ENCODE data around the gene TLL2. TPM values are rescaled to one million over a fixed set of nuclear protein-coding genes. Genes with fewer than 3 reads are reported as not detected.

Gene TLL2
- total RNA-seq, 1 donor from 2014 or later: not detected

DNA sequence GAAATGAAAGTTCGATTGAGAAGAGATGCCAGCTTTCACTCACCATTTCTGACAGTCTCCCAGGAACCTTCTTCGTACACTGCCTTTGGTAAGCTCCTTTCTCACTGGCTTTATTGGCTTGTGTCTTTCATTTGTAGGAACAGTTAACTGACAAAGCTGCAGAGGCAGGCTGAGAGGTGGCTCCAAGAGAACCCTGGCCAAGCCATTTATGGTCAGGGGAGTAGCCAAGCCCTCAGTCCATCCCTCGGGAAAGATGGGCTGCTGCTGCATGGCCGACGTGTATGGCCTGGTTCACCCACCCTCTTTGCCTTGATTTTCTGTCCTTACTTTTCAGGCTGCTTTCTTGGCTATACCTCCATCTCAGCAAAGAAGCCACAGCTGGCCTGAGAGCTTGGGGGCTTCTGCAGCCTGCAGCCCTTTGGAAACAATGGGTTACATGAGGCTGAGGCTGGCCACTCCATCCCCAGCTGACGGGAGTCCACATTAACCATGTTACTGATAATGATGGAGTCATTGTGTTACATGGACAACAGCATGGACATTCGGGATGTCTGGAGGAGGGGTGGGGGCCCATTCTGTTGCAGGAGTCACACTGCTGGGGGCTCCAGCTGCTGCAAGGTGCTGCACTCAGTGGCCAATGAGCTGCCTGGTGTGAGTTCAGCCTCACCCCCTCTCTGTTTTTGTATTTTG, 154.7 kb downstream of the TLL2 start, which contains the start of gene OPALIN:
Gene OPALIN (minus strand): TSS at position 152 of the 690 bp plus-strand sequence. CDS start 106 bp downstream, at position 46.
- no peaks in the 10 kb centered on the region for H3K36me3 ChIP-seq
- H3K4me1 ChIP-seq: no peaks in the 10 kb centered on the region
- no peak within 1 kb of the TSS for H3K27ac ChIP-seq
- no peak within 1 kb of the TSS for H3K4me3 ChIP-seq
- intact Hi-C loops (cut with DNase I): no loop called here
- ATAC-seq (no peak), DNase-seq (no peak)
- TF ChIP-seq, protein P1, sequence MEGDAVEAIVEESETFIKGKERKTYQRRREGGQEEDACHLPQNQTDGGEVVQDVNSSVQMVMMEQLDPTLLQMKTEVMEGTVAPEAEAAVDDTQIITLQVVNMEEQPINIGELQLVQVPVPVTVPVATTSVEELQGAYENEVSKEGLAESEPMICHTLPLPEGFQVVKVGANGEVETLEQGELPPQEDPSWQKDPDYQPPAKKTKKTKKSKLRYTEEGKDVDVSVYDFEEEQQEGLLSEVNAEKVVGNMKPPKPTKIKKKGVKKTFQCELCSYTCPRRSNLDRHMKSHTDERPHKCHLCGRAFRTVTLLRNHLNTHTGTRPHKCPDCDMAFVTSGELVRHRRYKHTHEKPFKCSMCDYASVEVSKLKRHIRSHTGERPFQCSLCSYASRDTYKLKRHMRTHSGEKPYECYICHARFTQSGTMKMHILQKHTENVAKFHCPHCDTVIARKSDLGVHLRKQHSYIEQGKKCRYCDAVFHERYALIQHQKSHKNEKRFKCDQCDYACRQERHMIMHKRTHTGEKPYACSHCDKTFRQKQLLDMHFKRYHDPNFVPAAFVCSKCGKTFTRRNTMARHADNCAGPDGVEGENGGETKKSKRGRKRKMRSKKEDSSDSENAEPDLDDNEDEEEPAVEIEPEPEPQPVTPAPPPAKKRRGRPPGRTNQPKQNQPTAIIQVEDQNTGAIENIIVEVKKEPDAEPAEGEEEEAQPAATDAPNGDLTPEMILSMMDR (IDR thresholded peaks at IDR 0.05): no peak
- peaks cover 9% of the 10 kb centered on the region for H3K27me3 ChIP-seq
- H3K9me3 ChIP-seq: no peaks in the 10 kb centered on the region

DNA sequence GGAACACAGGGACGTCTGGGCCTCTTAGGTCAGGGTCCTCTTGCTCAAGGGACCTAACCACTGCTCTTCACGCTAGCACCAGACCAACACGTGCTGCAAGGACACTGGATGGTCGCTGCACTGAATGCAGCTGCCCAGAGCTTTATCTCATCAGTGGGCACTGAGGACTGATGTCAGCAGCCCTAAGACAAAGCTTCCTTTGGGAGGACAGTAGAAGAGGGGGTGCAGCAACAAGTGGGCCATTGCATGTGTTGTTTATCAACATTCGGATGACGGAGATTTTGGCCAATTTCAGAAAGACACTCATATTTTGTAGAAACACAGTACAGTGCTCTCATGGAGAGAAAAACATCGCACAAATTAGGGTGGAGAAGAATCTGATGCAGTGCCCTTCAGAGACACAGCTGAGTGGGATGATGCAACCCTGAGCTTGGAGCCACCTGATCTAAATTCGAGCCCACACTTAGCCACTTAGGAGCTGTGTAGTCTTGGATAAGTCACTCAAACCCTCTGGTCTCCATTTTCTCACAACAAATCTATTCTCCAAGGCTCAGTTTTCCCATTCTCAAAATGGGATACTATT, 156.6 kb downstream of the TLL2 start:
- Histone ChIP-seq H3K27me3 (peaks cover 9% of the 10 kb centered on the region), H3K4me3 (no peak overlapping the region), H3K27ac (no peak overlapping the region), H3K9me3 (no peaks in the 10 kb centered on the region), H3K4me1 (no peaks in the 10 kb centered on the region), H3K36me3 (no peaks in the 10 kb centered on the region)
- DNase-seq (no peak), ATAC-seq (no peak)
- TF ChIP-seq, protein P1 (IDR thresholded peaks at IDR 0.05): no peak
- intact Hi-C loops (cut with DNase I): no loop called here

DNA sequence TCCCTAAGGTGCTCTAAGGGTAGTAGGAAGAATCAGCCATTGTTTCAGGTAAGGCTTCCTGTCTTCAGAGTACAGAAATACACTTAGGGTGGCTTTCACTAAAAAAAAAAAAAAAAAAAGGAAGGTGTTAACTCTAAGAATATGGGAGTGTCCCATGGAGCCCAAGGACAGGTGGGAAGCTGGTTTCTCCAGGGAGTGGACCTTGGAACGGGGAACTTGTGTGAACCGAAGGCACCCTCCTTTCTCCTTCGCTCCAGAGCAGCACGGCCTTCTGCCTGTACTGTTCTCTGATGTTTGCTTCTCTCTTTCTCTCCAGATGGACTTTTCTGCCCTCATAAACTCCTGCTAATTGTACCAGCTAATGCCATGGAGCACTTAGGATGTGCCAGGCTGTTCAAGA, 161.1 kb downstream of the TLL2 start:
- Histone ChIP-seq H3K36me3 (no peaks in the 10 kb centered on the region), H3K27me3 (peaks cover 7% of the 10 kb centered on the region), H3K27ac (no peak overlapping the region), H3K9me3 (no peaks in the 10 kb centered on the region), H3K4me1 (no peaks in the 10 kb centered on the region), H3K4me3 (no peak overlapping the region)
- DNase-seq: no peak
- intact Hi-C loops (cut with DNase I): no loop called here
- ATAC-seq: no peak
- TF ChIP-seq, protein P1 (IDR thresholded peaks at IDR 0.05): no peak

DNA sequence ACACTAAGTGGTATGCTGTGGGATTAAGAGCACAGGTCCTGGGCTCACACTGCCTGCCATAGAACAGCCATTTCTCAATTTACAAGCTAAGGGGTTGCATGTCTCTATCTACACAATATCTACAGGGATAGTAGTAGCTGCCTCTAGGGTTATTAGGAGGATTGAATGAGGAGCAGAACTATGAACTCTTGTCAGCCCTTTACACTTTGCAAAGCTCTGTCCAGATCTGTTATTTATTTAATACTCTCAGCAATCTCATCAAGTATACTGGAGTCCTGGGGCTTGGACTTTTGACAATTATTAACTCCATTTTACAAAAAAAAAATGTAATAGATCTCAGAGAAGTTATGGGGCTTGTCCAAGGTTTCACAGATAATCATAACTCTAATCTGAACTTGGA, 161.7 kb downstream of the TLL2 start:
- Histone ChIP-seq H3K4me1 (no peaks in the 10 kb centered on the region), H3K27ac (no peak overlapping the region), H3K9me3 (no peaks in the 10 kb centered on the region), H3K27me3 (peaks cover under 1% of the 10 kb centered on the region), H3K36me3 (no peaks in the 10 kb centered on the region), H3K4me3 (no peak overlapping the region)
- DNase-seq (no peak), ATAC-seq (no peak)
- intact Hi-C loops (cut with DNase I): no loop called here
- TF ChIP-seq, protein P1 (IDR thresholded peaks at IDR 0.05): no peak

DNA sequence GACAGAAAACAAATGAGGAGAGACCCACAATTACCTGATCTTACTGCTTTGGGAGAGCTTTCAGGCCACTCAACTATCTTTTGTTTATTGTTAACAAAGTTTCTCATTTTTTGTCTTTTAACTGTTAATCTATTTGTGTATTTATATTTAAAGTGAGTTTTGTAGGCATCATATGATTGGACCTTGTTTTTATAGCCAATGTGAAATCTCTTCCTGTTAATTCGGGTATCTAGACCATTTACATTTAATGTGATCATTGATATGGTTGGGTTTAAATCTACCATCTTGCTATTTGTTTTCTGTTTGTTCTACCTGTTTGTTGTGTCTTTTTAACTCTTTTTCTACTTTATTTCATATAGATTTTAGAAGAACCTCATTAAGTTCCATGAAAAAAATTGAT, 167.4 kb downstream of the TLL2 start:
- DNase-seq (no peak), ATAC-seq (no peak)
- H3K27me3 ChIP-seq: no peaks in the 10 kb centered on the region
- no peaks in the 10 kb centered on the region for H3K4me1 ChIP-seq
- no peak overlapping the region for H3K4me3 ChIP-seq
- no peak overlapping the region for H3K27ac ChIP-seq
- TF ChIP-seq, protein P1 (IDR thresholded peaks at IDR 0.05): no peak
- H3K9me3 ChIP-seq: no peaks in the 10 kb centered on the region
- H3K36me3 ChIP-seq: no peaks in the 10 kb centered on the region
- intact Hi-C loops (cut with DNase I): no loop called here
